HG03469 (cell line): ENCODE measurements around the gene VPS52.
"Not testable (repeated sequence)": the region's sequence is repeated elsewhere in the genome, so short reads cannot be mapped to it uniquely, and the experiment has no call there.

Source experiments
- ATAC-seq: cut with Tn5 transposase; IDR thresholded peaks from one replicate; pipeline ENCODE4 v1.9.1; 2021; ENCODE audit warnings: mild to moderate bottlenecking, moderate library complexity, moderate number of reproducible peaks; ENCODE audit not compliant: unreplicated experiment

The VPS52 gene

DNA sequence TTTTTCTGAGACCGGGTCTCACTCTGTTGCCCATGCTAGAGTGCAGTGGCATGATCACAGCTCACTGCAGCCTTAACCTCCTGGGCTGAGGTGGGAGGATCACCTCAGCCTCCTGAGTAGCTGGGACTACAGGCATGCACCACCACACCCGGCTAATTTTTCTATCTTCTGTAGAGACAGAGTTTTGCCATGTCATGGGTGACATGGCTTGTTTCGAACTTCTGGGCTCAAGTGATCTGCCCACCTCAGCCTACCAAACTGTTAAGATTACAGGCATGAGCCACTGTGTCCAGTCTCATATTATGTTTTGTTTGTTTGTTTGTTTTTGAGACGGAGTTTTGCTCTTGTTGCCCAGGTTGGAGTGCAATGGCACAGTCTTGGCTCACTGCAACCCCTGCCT, 13.5 kb upstream of the VPS52 start:
- not testable (repeated sequence) for ATAC-seq

DNA sequence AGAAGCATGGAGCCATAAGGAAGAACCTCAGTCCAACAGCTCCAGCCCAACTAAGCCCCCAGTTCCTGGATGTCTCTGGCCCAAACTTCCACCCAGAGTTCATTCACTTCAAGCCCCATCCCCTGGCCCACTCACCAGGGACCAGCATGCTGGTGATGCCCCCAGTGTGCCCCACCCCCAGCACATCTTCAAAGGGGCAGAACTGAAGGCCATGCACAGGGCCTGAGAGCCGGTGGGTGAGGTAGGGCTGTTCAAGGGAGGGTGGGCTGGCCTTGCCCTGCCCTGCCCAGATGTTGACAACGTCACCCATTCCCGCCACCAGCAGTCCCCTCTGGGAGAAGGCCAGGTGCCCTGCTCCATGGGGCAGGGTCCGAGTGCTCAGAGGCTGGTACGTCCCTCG, 8.9 kb upstream of the VPS52 start:
- ATAC-seq, result no peak

DNA sequence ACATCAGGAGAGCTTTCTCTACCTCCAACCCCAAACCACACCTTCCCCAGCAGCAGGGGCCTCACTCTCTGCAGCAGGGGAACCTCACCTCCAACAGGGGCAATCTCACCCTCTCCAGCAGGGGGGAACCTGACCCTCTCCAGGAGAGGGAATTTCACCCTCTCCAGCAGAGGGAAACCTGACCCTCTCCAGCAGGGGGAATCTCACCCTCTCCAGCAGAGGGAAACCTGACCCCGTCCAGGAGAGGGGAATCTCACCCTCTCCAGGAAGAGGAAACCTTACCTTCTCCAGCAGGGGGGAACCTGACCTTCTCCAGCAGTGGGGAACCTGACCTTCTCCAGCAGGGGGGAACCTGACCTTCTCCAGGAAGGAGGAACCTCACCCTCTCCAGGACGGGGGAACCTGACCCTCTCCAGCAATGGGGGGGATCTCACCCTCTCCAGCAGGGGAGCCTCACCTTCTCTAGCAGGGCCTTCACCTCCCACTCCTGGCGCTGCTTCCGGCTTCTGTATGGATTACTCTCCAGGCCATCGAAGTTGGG, 8.4 kb upstream of the VPS52 start:
- ATAC-seq, result no peak

GRCh38 chr6:33279257-33279695, 7.6 kb upstream of the VPS52 start:
- no peak for ATAC-seq

GRCh38 chr6:33278810-33279209, 7.1 kb upstream of the VPS52 start:
- no peak for ATAC-seq

GRCh38 chr6:33278392-33278741, 6.7 kb upstream of the VPS52 start:
- ATAC-seq, result no peak

DNA sequence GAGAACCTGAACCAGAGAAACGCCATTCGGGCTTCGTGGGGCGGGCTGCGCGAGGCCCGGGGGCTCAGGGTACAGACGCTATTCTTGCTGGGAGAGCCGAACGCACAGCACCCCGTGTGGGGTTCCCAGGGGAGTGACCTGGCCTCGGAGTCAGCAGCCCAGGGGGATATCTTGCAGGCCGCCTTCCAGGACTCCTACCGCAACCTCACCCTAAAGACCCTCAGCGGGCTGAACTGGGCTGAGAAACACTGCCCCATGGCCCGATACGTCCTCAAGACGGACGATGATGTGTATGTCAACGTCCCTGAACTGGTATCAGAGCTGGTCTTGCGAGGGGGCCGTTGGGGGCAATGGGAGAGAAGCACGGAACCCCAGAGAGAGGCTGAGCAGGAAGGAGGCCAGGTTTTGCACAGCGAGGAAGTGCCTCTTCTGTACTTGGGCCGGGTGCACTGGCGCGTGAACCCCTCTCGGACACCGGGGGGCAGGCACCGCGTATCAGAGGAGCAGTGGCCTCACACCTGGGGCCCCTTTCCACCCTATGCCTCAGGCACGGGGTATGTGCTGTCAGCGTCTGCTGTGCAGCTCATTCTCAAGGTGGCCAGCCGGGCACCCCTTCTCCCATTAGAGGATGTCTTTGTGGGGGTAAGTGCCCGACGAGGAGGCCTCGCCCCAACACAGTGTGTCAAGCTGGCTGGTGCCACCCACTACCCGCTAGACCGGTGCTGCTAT, 6.2 kb upstream of the VPS52 start:
- no peak for ATAC-seq

GRCh38 chr6:33276864-33277662, 5.4 kb upstream of the VPS52 start, which contains the start of gene B3GALT4:
TSS of gene B3GALT4 (plus strand) at chr6:33277123. CDS start at chr6:33277420, 297 bp downstream.
- no peak for ATAC-seq

GRCh38 chr6:33276581-33276863, 4.8 kb upstream of the VPS52 start:
- ATAC-seq, result no peak

- ATAC-seq, result not testable (repeated sequence)
Measured at GRCh38 chr6:33275795-33276580, 4.3 kb upstream of the VPS52 start.

DNA sequence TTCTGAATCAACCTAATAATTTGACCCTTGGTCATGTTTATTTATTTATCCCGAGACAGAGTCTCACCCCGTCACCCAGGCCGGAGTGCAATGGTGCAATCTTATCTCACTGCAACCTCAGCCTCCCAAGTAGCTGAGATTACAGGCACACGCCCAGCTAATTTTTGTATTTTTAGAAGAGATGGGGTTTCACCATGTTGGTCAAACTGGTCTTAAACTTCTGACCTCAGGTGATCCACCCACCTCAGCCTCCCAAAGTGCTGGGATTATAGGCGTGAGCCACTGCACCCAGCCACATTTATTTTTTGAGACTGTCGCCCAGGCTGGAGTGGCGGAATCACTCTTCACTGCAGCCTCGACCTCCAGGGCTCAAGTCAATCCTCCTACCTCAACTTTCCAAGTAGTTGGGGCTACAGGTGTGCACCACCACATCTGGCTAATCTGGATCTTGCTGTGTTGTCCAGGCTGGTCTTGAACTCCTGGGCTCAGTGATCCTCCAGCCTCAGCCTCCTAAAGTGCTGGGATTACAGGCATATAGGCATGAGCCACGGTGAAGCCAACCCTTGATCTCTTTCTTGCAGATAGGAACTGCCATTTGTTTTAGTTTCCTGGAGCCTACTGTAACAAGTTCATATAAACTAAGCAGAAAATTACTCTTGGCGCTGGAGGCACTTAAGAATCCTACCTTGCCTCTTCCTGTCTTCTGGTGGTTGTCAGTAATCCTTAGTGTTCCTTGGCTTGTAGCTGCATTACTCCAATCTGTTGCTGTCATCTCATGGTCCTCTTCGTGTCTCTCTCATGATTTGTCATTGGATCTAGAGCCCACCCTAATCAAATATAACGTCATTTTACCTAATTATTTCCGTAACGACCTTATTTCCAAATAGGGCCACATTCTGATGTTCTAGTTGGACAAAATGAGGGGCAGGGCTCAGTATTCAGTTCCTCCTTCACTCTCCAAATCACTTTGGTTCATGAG, 2.5 kb upstream of the VPS52 start:
- no peak for ATAC-seq

DNA sequence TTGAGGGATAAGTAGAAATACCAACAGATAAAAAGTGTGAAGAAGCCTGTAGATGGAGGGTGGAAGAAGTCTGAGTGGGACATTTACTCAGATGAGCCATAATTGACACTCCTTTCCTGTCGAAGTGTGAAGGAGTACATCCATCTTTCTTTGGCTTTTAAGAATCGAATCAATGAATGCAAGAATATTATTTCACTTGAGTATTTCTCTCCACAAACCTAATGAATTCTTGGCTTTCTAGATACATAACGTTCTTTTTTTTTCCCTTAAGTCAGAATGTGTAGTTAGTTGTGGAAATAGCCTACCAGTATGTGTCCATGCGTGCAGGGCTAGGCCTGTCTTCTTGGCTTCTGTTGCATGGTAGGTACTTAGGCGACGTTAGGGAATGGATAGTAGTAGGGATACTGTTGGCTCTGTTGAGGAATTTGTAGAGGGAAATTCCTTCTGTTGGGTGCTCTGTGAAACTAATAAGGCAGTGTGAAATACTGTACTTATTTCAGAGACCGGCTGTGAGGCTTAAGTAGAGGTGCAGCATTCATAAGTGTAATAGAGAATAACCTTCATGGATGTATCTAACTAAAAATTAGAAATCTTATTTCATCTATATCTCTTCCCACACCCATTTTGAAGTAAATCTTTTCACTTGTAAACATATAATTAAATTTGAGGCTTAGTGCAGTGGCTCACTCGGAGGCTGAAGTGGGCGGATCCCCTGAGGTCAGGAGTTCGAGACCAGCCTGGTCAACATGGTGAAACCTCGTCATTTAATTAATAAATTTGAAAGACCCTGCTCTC, 1.6 kb upstream of the VPS52 start:
- no peak for ATAC-seq

GRCh38 chr6:33272275-33273128, 826 bp upstream of the VPS52 start:
- ATAC-seq, result no peak

DNA sequence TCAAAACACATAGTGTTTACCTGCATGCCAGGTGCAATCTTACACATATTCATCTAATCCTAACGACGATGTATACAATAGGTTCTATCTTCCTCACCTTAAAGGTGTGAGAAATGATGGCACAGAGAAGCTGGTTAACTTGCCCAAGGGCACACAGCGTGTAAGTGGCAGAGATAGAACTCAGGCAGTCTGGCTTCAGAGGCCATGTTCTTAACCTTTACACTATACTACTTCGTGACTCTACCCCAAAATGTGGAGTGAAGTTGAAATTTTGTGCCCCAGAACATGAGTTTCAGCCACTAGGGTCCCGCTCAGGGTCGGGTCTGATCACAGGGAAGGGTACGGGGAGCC, 584 bp downstream of the VPS52 start:
- peak; percentile 3 for ATAC-seq

DNA sequence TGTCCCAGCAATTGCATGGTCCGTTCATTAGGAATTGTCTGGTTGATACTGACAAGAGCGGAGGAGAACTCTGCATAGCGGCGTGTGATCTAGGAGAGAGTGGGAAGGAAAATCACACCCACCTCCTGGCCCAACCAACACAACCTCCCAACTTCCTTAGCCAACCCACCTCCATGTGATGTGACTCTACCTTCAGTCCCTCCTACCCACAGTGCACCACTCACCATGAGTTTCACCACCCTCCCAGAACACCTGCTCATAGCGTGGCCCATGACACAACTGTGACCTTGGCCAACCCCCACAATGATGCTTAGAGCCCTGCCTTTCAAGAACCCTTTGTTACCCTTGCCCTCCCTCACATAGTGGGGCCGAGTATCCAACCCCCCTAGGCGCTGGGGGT, 7.7 kb downstream of the VPS52 start:
- no peak for ATAC-seq

DNA sequence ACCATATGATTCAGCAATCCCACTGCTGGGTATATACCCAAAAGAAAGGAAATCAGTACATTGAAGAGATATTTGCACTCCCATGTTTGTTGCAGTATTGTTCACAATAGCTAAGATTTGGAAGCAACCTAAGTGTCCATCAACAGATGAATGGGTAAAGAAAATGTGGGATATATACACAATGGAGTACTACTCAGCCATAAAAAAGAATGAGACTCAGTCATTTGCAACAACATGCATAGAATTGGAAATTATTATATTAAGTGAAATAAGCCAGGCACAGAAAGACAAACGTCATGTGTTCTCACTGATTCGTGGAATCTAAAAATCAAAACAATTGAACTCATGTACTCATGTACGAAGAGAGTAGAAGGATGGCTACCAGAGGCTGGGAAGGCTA, 9.2 kb downstream of the VPS52 start:
- not testable (repeated sequence) for ATAC-seq

GRCh38 chr6:33259032-33259431, 12.6 kb downstream of the VPS52 start:
- no peak for ATAC-seq

DNA sequence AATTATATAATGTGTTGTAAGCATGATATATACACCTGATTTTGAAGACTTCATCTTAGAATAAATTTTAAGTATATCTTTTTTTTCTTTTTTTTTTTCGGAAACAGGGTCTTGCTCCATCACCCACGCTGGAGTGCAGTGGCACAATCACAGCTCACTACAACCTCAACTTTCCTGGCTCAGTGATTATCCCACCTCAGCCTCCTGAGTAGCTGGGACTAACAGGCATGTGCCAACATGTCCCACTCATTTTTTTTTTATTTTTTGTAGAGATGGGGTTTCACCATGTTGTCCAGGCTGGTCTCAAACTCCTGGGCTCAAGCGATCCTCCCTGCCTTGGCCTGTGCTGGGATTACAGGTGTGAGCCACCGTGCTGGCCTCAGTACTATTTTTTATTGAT, 17.1 kb downstream of the VPS52 start:
- no peak for ATAC-seq

GRCh38 chr6:33252759-33253158, 18.9 kb downstream of the VPS52 start:
- no peak for ATAC-seq
